Activated T-cell treated with anti-CD3 and anti-CD28 coated beads, Interleukin-2, amount 50 U/mL, for 48 hours (primary cell): ENCODE measurements around the gene AOPEP.

Experiments
- DNase-seq, 2 experiments: peaks; one replicate each; pipeline ENCODE4 v3.0.0-alpha.2; 2020

The AOPEP gene

DNA sequence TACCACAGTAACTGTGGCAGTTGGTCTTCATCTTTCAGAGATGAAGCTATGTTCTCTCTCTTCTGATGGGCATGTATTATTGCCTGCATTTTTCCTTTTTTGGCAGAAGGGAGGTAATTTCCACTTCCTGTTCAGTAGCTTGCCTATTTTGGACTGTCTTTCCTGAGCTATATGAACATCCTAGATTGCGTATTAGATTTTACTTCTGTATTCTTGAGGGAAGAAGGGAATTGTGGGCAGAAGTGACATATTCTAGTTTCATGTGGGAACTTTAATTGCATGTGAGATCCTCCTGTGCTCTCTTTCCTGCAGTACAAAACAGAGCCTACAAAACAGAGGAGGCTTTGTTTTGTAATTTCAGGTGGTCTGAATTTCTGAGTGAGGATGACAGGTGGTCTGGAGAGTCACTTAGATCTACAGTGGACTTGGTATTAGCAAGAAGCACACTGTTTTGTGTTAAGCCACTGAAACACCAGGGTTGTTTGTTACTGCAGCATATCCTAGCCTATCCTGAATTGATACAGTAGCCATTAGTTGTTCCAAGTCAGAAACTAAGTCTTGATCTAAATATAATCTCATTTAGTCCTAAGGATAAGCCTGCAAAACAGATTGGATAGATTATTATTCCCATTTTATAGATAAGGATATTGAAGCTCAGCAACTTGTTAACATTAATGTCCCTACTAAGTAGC, 68.1 kb downstream of the AOPEP start:
- no peak for DNase-seq

DNA sequence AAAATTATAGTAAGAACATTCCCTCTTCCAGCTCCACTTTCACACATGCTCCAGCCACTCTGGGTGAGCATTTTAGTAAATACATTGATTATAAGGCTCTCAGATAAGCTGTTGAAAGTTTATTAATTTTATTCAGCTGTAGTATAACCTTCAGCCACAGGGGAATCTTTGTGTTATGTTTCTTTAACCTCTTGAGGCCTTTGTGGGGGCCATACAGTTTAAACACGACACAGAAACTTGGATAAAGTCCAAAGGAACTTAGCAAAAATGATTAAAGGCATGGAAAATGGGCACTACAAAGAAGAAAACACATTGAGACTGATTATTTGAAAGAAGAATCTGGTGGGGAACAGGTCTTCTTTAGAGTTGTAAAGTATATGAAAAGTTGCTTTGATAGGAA, 70.2 kb downstream of the AOPEP start:
- DNase-seq, result no peak

DNA sequence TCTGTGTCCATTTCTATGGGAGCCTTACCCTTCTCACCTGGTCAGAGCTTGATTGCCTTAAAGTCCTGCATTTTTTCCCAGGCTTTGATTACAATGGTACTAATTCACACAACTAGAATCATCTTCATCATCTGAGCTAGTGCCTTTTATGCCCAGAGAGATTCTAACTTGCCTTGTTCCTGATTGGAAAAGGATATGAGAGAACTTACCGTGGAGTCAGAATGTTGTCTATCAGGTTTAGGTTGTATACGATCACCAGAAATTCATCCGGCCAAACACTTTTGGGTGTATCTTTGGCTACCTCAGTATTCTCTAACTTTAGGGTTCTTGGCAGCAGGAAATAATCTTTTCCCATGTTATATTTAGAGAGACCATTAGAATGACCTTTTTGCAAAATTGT, 71.7 kb downstream of the AOPEP start:
- no peak for DNase-seq

DNA sequence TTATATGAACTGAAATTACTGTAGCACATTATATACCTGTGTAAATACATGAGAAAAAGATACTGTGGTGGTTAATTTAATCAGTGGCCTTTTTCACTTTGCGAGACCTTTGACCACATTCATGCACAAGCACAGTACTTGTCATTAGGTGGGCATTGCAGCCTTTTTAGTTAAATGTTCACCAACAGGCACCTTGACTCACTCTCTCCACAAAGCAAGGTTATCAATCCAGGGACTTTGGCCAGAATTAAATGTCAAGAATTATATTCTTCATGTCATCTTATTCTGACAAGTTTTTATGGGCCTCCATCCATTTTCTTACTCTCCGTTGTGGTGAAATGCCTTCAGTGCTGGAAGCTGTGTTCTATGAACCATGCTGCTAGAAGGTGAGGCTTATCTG, 72.2 kb downstream of the AOPEP start:
- no peak for DNase-seq

DNA sequence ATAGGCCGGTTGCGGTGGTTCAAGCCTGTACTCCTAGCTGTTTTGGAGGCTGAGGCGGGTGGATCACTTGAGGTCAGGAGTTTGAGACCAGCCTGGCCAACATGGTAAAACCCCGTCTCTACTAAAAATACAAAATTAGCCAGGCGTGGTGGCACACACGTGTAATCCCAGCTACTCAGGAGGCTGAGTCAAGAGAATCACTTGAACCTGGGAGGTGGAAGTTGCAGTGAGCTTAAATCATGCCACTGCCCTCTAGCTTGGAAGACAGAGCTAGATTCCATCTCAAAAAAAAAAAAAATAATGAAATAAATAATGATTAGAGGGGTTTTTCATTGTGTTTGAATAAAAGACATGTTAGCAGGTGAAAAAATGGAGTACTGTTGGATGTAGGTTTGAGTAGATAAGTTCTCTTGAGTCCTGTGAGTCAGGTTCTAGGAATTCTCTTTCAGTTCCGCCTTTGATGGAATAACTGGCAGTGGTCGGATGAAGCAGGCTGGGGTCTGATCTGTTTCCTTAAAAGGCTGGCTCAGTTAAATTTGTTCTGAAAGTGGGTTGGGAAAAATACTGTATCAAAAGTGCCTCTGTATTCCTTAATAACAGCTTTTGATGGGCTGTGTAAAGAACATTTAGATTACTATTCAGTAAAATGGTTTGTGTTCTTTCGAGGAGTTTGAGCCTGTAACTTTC, 73.2 kb downstream of the AOPEP start:
- DNase-seq, result no peak

DNA sequence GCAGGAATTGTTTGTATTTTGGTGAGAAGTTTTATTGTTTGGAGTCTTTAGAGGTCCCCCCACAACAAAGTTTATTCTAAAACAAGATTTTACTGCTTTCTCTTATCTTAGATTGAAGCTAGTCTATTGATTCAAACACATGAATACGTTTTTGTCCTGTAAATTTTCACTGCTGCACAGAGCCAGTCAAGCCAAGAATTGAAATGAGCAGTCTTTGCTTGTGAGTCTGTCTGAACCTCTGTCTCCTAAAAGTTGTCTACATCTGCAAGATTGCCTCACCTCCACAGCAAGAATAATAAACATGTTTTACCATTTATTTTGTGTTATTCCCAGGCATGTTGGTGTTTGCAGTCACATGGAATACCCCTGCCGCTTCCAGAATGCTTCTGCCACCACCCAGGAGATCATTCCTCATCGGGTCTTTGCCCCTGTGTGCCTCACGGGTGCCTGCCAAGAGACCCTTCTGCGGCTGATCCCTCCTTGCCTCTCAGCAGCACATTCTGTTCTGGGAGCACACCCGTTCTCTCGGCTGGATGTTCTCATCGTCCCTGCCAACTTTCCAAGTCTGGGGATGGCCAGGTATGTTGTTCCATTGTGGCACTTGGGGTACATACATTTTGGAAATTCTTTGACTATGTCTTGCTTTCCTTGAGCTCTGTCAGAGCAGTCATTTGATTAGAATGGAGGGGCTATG, 74.1 kb downstream of the AOPEP start:
- no peak for DNase-seq

DNA sequence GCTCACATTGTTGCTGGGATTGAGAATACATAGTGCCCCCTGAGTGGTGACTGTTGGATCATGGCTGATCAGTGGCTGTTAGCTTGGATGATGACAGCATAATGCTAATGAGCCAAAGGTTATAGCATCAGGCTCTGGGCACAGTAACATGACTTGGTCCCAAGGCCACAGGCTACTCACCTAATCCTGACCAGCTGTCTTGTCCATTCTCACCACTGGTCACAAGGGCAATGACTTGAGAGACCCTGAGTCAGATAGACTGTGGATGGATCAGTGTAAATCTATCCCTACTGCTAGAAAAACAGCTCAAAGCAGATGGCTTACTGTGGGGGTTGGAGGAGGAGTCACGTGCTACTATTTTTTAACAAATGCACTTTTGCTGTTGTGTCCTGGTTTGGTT, 74.7 kb downstream of the AOPEP start:
- no peak for DNase-seq

DNA sequence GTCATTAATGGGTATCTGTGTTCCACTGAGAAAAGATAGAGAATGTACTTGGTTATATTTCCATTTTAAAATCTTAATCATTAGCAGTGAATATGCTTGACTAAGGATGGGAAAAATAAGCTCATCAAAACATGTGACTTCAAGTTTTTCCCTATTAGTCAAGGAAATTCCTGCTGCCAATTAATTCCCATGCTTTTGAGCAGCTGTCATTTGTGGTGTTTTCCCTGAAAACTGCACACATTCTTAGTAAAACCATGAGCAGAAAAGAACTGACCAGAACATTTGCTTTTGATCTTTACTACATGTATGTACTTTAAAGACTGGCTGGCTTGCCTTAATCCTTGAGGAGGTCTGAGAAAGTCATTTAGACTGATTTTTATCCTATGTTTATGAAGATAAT, 75.2 kb downstream of the AOPEP start:
- no peak for DNase-seq

DNA sequence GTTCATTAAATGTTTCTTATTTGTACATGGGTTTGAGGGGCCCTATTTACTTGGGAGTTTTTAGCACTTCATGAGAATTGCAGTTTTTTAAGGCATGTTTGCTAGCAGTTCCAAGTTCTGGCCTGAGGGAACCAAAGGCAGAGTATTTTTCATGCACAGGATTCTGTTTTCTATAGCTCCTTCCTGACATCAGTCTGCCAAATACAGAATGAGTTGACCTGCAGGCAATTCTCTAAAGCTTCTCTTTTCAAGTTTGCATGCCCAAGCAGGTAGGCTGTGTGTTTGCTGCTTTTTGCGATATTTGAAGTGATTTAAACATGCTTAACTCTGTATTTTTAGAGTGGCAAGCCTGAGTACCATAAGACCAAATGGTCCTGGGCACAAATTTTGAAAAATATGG, 75.8 kb downstream of the AOPEP start:
- DNase-seq, result no peak

DNA sequence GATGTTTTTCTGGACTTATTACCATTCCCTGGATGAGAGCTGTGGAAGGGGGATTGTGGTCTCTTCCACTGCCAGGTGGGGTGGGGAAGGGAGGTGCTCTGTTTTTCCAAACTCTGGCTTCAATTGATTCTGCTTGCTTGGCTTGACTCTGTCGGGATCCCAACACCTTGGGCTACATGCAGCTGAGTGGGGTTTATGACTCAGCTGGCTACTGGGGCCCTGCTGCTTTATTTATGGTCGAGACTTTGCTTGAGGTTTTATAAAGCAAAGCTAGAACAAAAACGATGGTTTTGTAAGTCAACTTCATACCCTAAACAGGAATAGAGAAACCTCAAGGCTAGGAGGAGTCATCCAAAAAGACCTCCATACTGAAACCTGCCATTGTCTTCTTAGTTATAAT, 76.3 kb downstream of the AOPEP start:
- DNase-seq, result peak; percentile 52 to 63

DNA sequence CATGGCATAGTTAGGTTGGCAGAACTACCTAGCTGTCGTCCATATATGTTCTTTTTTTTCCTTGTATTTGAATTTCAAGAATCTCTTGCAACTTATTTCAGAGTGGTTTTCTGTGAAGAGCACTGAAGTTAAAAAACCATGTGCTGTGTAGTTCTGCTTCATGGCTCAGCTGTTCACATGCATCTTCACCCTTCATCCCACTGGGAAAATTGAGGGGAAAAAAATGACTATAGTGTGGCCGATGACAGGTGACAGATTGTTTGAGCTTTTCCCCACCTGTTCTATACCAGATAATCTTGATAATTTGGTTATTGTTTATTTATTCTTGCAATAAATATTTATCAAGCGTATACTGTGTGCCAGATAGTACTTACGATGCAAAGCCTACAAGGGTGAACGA, 77.8 kb downstream of the AOPEP start:
- no peak for DNase-seq

DNA sequence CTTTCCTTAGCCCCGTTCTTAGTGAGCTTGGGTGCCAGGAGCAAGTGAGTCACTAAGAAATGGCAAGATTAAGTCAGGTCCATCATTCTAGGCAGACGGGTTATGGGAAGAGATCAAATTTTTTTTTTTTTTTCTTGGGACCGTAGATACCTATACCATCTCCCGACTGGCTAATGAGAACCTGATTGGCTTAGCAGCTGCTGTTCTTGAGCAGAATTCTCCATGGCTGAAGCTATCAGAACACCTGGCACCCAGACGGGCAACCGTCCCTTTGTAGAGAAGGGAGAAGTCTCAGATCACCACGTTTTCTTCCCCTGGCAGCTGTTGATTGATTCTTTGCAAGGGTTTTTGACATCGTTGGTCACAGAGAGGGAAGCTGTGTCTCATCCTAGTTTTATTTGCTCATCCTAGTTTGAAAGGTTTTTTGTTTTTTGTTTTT, 78.6 kb downstream of the AOPEP start:
- no peak for DNase-seq

DNA sequence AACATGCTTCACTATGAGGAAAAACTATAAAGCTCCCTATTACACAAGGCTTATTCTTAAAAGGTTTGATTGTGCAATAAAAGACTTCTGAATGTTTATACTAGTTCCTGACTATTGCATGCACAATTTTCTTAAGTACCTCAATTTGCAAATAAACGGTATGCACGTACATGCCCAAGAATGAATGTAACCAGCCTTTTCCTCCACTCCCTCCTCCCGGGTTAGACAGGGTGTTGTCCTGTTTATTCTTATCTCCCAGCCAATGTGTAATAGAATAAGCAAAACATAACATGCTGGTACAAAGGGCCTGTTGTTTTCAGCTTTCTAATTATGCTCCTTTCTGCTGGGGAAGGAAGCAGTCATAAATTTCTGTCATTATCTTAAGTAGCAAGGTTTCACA, 79.1 kb downstream of the AOPEP start:
- no peak for DNase-seq

DNA sequence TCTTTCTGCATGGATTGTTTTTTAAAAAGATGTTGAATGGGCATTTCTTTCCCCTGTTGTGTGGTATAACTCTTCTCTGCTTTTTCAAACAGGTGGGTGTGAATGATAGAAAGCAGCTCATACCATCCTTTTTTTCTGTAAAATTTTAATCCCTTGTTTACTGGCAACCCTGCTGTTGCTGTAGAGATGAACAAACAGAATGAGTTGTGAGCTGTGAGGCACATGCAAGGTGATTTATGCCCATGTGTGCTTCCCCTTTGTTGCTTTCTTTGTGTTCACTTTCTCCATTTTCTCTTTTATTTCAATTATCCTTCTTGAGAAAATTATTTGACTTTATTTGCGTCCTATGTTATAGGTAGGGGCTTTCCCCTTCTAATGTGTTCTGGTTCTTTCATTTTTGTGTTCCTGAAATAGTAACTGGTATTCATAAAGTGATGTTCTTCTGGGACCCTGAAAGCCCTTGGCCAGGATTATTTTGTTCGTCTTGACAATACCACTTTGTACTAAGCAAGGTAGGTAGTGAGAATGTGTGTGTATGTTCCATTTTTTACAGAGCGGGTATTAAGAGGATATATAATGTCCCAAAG, 79.9 kb downstream of the AOPEP start:
- no peak for DNase-seq

DNA sequence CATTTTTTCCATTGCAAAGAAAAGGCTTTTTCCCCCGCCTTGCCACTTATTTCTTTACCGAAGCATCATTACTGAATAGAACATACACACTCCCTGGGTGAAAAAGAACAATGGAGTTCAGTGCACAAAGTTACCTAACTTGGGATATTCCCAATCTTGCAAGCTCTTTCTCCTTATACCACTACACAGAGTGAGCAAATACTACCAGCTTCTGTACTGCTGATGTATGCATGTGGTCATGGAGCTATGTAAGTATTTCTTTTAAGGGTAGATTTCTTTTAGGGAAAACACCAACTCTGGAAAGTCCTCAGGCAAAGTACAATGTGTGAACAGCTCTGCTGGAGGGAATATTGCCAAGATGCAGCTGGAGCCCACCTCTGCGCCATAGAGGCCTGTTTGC, 81.1 kb downstream of the AOPEP start:
- DNase-seq, result no peak

DNA sequence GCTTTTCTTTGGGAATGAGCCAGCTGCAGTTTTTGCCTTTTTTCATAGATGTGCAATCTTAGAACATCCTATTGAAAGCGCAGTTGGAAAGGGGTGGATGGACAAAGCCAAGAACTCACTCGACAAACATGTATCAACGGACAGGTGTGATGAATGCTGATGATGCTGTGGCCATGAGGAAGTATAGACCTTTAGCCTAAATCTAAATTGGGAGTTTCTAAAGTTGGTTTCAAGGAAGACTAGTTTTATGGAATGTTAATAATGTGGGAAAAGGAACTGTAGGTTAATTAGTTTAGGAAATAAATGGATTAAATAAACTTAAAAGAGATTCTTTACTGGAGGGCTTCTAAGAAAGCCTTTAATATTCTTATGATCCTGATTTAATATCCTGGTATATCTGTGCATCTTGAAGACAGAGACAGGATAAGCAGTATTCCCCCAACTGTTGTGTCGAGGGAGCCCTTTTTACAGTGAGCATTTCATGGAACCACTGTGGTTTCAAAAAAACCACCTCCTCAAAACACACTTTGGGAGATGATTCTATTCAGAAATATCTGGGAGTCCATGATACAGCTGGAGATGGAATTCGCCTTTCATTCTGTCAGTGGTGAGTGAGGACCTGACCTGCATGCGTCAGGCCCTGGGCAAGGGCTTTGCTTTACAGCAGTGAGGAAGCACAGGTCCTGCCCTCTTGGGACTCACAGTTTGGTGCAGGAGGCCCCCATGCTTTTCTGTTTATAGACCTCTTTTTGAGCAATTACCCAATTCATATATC, 82.6 kb downstream of the AOPEP start:
- no peak for DNase-seq

DNA sequence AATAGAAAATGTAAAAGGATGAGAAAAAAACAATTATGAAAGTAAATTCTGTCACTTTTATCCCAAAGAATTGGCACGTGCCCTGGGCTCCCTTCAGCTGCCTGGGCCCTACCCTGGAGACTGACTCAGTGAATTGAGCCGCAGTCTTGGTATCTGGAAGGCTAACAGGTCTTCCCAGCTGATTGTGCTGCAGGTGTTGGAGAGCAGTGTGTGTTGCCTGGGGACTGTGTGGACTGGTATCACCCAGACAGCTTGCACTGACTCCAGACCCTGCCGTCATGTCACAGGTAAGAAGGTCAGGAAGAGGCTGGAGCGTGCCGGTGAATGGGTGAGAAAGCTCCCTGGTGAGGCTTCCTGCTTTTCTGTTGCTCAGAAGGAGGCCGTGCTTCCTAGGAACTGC, 83.3 kb downstream of the AOPEP start:
- no peak for DNase-seq

DNA sequence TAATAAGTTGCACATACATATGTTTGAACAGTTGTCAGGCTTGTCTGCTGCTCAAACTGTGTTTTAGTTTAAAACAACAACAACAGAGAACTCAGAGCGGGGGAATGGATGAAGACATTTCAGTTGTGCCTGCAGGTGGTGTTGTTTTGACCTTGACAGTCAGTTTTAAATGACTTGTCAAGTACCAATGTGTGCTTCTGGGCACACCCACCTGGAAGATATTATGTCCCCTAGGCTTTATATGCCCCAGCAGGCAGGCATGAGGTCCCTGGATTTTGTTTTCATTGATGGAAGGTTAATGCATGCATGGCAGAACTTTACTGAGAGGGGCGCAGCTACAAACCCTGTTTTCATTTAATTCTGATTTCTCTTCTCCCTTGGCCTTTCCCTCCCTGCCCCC, 84.6 kb downstream of the AOPEP start:
- DNase-seq, result no peak

DNA sequence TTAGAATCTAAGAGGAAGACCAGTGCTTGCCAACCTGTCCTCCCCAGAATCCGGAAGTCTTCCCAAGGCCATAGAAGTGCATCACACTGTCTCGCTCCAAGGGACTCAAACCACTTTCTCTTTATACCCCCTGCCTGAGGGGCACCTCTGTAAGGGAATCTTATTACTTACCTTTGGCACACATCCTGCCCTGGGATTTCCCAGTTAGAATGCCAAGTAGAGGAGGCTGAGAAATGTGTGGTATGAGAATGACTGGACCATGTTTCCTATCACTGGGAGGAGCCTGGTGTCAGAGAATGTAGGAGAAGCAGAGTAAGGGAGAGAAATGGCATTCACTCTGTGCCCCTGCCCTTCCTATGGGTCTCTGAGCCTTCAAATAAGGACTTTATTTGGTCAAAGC, 85.8 kb downstream of the AOPEP start:
- no peak for DNase-seq

DNA sequence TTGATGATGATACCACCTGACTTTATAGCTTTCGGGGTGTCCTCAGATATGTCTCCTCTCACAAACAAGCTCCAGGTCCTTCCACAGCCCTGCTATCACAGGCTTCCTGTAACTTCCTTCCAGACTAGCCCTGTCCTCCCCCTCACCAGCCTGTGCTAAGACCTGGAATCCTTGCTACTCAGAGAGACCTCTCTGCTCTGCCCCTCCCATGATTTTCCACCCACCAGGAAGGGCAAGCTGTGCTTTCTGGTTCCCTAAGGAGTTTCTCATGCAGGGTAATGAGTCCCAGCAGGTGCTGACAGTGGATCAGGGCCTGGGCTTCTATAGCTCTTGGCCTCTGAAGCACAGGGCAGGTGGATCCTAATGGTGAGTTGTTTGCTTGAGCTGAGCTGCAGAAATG, 86.9 kb downstream of the AOPEP start:
- no peak for DNase-seq

DNA sequence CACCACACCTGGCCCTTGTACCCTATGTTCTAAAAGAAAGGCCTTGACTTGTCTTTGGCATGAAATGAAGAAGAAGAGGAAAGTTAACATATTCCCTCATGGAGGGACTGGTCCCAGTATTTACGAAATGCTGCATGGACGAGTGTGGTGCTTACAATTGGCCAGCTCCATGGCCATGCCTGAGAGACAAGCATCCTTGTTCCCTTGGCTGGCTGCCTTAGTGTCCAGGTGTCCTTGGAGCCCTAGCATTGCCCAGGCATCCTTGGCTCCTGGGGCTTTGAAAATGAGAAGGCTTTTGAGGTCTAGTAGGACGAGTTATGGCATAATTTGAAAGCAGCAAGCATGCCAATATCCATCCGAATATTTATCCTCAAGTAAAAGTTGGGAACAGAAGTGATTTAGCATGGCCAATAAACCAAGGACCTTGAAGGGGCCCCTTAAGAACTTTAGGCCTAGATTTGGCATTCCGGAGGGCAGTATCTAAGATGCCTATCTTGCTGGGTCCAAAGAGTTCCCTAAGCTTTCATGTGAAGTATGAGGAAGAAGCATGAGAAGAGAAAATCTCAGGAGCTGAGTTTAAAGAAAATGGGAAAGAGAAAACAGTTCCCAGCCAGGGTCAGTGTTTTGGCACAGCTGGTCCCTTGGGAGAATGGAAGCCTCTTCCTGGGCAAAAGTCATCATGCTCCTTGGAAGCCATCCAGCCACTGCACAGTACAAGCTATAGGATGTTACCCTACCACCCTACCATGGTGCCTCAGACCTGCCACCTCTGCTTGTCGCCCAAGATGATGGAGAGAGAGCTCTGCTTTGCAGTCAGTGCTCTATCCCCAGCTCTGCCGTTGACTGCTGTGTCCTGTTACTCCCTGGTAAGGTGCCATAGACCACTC, 91.0 kb downstream of the AOPEP start:
- no peak for DNase-seq

DNA sequence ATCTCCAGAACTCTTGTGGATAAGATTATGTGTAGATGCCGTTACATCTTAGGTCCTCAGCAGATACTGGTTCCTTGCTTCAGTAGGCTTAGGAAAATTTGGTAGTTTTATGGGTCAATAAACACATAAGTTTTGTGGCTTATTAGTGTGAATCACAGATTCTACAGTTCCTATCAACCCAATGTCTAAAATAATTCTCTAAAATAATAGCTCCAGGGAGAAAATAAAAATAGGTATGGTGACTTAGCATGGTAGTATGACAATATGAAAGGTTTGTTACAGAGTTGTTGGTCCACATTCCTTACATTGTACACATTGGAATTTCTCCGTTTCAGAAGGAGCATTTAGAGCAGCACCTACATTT, 91.7 kb downstream of the AOPEP start:
- no peak for DNase-seq
